Psoas muscle (tissue), 8 donors: ENCODE data around the gene ABCC4. TPM values are rescaled to one million over a fixed set of nuclear protein-coding genes. Genes with fewer than 3 reads are reported as not detected.
A peak's percentile ranks its signal among the peaks of the same experiment; 100 is the strongest.

ENCODE experiments used
- ATAC-seq, 4 donors: fragments of 200-7000 bp; cut with Tn5 transposase; one replicate each; pipeline ENCODE4 v1.9.1; 2020; ENCODE audit warnings: moderate library complexity in 3 of 4, mild to moderate bottlenecking in 2 of 4
- DNase-seq, 2 donors: peaks; one replicate each; pipeline ENCODE4 v3.0.0-alpha.2; 2020
- H3K27ac ChIP-seq: fragments of 200-600 bp; one replicate; pipeline ENCODE4 v1.8.0; 2022
- H3K27me3 ChIP-seq, 3 donors: fragments of 200-600 bp in 1 of 3; one replicate each; pipeline versions ENCODE4 v1.6.1 to v1.8.0; 2013 to 2022; ENCODE audit warnings: low read length in 2 of 3, mild to moderate bottlenecking in 2 of 3, moderate library complexity in 1 of 3; ENCODE audit not compliant: insufficient read depth in 3 of 3
- H3K36me3 ChIP-seq, 2 donors: fragments of 200-600 bp in 1 of 2; one replicate each; pipeline versions ENCODE4 v1.6.1 to v1.8.0; 2013 to 2022; ENCODE audit warnings: low read depth in 1 of 2, mild to moderate bottlenecking in 1 of 2, moderate library complexity in 1 of 2; ENCODE audit not compliant: insufficient read depth in 1 of 2
- H3K4me1 ChIP-seq: fragments of 200-600 bp; one replicate; pipeline ENCODE4 v1.8.0; 2022
- H3K4me3 ChIP-seq: fragments of 200-600 bp; one replicate; pipeline ENCODE4 v1.8.0; 2022; ENCODE audit warnings: mild to moderate bottlenecking
- H3K9me3 ChIP-seq: fragments of 200-600 bp; one replicate; pipeline ENCODE4 v1.8.0; 2022
- WGBS, 3 donors: extraction: QIAGEN DNeasy Blood & Tissue Kit; methylation state at CpG; one replicate each; pipeline versions ENCODE4 v1.1.6 to v1.1.7; 2013; 5-methylcytosine and 5-hydroxymethylcytosine counted together
- intact Hi-C, 2 donors: fragments of 100-400 bp; cut with DNase I; formaldehyde crosslinking; loops; one replicate each; pipeline versions ENCODE4 v1.11.0 to v1.14.2; 2022
- polyA plus RNA-seq, 3 donors: library from polyadenylated mRNA; stranded (reverse); fragments of 200-250 nt; gene quantifications; one replicate each; pipeline ENCODE4 v1.2.3, GENCODE V29; 2013
- total RNA-seq, 4 donors: library from RNA; stranded (reverse); fragmentation: NEBNext Ultra II Directional in 2 of 4; extraction: Animal tissue kit (Norgen Biotek cat#: 25700) in 2 of 4; gene quantifications; one replicate each; pipeline versions ENCODE4 v1.2.1 to v1.2.4, GENCODE V29; 2021 to 2023
- TF ChIP-seq, protein P1 (sequence below): fragments of 200-600 bp; IDR thresholded peaks from one replicate; pipeline ENCODE4 v1.8.0; 2022; ENCODE audit warnings: antibody characterized with exemption
- donor health status: healthy with polysubstance abuse.
- donor health status: DM: no; HTN: no; CAD: no; lungs with moderate emphysema.
- donor health status: Bipolar disorder and iron deficiency.
- donor health status: healthy.
- donor health status: DM: yes; HTN: yes; CAD: no.
- donor health status: DM: no; HTN: no; CAD: no.
- donor health status: DM: no; HTN: no; CAD: no.
- donor health status: DM: yes; HTN: yes; CAD: no.

The ABCC4 gene
- total and polyA plus RNA-seq, 7 donors = 2.3 to 25.2 (median 6.1) TPM

DNA sequence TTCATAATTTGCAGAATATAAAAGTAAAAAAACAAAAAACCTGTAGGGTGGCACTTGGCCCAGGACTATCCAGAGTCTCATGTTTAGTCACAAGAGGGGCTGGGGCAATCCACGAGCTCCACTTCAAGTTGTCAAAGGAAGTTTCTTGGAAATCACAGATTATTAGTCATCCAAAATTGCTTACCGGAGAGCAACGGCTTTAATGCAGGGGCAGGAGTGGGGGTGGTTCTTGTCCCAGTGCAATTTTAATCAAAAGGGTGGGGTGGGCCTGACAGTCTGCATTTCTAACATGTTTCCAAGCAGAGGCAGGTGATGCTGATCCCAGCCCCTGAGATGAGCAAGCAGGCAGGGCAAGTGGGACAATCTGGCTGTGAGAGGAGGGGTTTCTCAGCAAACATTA lies 233.9 kb downstream of the ABCC4 start:
- DNase-seq = no peak
- no peak overlapping the region for H3K4me3 ChIP-seq
- no peaks in the 10 kb centered on the region for H3K9me3 ChIP-seq
- intact Hi-C loops = no loop called here
- no peaks in the 10 kb centered on the region for H3K27me3 ChIP-seq
- no peak for ATAC-seq
- no peaks in the 10 kb centered on the region for H3K4me1 ChIP-seq
- 84 to 90% (median 86%) methylated on average over 3 of the region's 3 CpGs for WGBS, 3 donors
- TF ChIP-seq, protein P1, sequence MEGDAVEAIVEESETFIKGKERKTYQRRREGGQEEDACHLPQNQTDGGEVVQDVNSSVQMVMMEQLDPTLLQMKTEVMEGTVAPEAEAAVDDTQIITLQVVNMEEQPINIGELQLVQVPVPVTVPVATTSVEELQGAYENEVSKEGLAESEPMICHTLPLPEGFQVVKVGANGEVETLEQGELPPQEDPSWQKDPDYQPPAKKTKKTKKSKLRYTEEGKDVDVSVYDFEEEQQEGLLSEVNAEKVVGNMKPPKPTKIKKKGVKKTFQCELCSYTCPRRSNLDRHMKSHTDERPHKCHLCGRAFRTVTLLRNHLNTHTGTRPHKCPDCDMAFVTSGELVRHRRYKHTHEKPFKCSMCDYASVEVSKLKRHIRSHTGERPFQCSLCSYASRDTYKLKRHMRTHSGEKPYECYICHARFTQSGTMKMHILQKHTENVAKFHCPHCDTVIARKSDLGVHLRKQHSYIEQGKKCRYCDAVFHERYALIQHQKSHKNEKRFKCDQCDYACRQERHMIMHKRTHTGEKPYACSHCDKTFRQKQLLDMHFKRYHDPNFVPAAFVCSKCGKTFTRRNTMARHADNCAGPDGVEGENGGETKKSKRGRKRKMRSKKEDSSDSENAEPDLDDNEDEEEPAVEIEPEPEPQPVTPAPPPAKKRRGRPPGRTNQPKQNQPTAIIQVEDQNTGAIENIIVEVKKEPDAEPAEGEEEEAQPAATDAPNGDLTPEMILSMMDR = no peak
- no peak overlapping the region for H3K27ac ChIP-seq
- peaks cover 0 to 40% of the 10 kb centered on the region in 2 donors for H3K36me3 ChIP-seq

DNA sequence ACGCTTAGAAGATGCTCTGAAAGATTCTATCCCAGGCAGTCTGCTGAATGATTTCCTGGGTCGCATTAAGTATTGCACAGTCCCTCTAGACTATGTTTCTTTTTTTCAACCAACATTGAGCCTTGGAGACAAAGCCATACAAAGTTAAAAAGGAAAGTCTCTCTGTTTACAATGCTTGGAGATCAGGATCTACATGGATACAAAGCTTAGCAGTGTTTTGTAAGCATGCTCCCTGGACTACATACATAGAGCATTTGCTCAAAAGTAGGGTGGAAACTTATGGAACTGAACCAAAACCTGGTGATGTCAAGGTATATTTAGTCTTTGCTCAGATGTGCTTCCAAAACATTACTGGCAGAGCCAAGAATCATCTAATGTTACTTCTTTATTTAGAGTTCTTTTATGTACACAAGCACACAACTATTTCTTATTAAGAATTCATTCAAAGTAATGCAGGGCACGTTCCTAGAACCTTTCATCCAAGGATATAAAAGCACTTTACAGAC lies 241.2 kb downstream of the ABCC4 start:
- H3K27ac ChIP-seq = peak overlapping the region; percentile 69
- no peak overlapping the region for H3K4me3 ChIP-seq
- DNase-seq (no peak), ATAC-seq (peak in 3 of 4 donors; percentile 57 to 83 (median 66))
- intact Hi-C loops = no loop called here
- H3K36me3 ChIP-seq = peaks cover 0 to 3% of the 10 kb centered on the region in 2 donors
- TF ChIP-seq, protein P1 = no peak
- H3K27me3 ChIP-seq = no peaks in the 10 kb centered on the region
- WGBS, 3 donors = 28 to 59% (median 34%) methylated on average over 3 of the region's 3 CpGs
- H3K9me3 ChIP-seq = no peaks in the 10 kb centered on the region
- H3K4me1 ChIP-seq = peaks cover 21% of the 10 kb centered on the region

DNA sequence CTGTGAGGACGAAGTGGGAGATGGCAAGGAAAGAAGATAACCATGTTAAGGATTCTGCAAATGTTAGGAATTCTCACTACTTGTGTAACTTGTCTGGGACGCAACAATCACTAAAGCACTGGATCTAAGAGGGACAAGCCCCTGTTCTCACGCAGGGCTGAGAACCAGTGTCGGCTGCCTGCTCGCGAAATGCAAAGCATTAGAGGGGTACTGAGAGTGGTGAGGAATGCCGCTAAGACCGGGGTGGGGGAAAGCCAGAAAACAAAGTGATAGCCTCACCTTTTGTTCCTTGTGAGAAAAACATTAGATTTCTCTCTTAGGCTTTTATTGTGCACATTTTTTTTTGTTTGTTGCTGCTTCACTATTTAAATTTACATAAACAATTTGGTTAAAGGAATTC lies 241.9 kb downstream of the ABCC4 start:
- Histone ChIP-seq H3K4me3 (no peak overlapping the region), H3K27ac (peak overlapping the region; percentile 69), H3K27me3 (no peaks in the 10 kb centered on the region), H3K4me1 (peaks cover 21% of the 10 kb centered on the region), H3K36me3 (peaks cover 0 to 3% of the 10 kb centered on the region in 2 donors), H3K9me3 (no peaks in the 10 kb centered on the region)
- ATAC-seq (no peak), DNase-seq (no peak)
- intact Hi-C loops = no loop called here
- 59 to 73% (median 69%) methylated on average over 8 of the region's 8 CpGs for WGBS, 3 donors
- TF ChIP-seq, protein P1 = no peak

DNA sequence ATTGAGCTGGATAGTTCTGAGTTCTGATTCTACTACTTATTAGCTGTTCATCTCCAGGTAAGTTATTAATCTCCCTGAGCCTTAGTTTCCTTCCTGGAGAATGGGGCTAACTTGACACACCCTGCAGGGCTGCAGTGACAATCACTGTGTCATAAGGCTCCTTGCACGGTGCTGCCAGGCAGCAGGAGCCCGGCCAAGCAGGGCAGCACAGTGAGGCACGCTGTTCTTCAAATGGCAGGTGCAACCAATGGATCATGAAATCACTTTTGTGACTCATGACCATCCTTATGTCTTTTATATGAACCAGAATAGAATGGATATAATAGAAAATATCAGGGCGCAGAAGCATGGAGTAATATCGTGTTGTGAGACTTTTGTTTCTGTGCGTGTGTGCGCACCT lies 242.6 kb downstream of the ABCC4 start:
- Histone ChIP-seq H3K9me3 (no peaks in the 10 kb centered on the region), H3K4me1 (peaks cover 21% of the 10 kb centered on the region), H3K4me3 (no peak overlapping the region), H3K36me3 (peaks cover 0 to 3% of the 10 kb centered on the region in 2 donors), H3K27me3 (no peaks in the 10 kb centered on the region), H3K27ac (peak overlapping the region; percentile 69)
- TF ChIP-seq, protein P1 = no peak
- DNase-seq (peak in 1 of 2 donors; percentile 68), ATAC-seq (peak; percentile 83 to 97 (median 88))
- WGBS, 3 donors = 49 to 77% (median 56%) methylated on average over 7 of the region's 7 CpGs
- intact Hi-C loops = no loop called here

DNA sequence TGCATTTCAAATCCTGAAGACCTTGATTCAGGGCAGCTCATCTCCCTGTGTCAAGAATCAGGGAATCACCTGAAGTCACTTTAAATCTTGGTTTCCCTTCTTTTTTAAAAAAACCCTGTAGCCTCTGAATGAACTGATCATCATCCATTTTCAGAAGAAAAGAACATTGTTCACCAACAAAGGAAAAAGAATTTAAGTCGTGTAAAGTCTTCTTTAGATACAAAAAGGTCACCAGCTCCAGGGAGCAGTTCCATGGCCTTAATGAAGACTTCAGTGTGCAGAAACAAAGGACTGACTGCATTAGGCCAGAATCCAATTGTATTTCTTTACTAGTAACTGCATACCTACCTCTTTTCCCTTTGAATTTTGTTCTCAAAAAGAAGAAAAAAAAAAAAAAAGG lies 245.0 kb downstream of the ABCC4 start:
- H3K4me3 ChIP-seq = no peak overlapping the region
- H3K4me1 ChIP-seq = peaks cover 21% of the 10 kb centered on the region
- TF ChIP-seq, protein P1 = no peak
- ATAC-seq (no peak), DNase-seq (no peak)
- WGBS, 3 donors = 43 to 78% (median 58%) methylated on average over 1 of the region's 1 CpG
- H3K36me3 ChIP-seq = peaks cover 0 to 6% of the 10 kb centered on the region in 2 donors
- H3K27me3 ChIP-seq = no peaks in the 10 kb centered on the region
- H3K9me3 ChIP-seq = no peaks in the 10 kb centered on the region
- no peak overlapping the region for H3K27ac ChIP-seq
- intact Hi-C loops = no loop called here
